ENCODE measurements around the gene ZHX3.

- TF ChIP-seq CTCF (IDR thresholded peaks at IDR 0.05 in 4 of 5, conservative IDR thresholded peaks at IDR 0.05 in 1 of 5) = no peak
- no peak for TF ChIP-seq POLR2A (IDR thresholded peaks at IDR 0.05)
Observed at GRCh38 chr20:41150664-41151063, 166.9 kb downstream of the ZHX3 start.
